Epithelial cell of proximal tubule (primary cell): ENCODE results near the gene SLC8A1. TPM values are rescaled to one million over a fixed set of nuclear protein-coding genes. Genes with fewer than 3 reads are reported as not detected.

Experiments used
- DNase-seq: peaks from one replicate; pipeline ENCODE4 v3.0.0-alpha.2; 2011; ENCODE audit warnings: low read depth
- H3K4me3 ChIP-seq: 2 replicates; pipeline ENCODE4 v1.5.1; 2011; ENCODE audit warnings: low read depth, mild to moderate bottlenecking, low read length
- CTCF ChIP-seq: conservative IDR thresholded peaks from 2 replicates; pipeline ENCODE4 v1.5.1; 2012; ENCODE audit warnings: low read depth, mild to moderate bottlenecking, low read length
- total RNA-seq: library from RNA; depleted of rRNA; stranded (reverse); fragments of >200 nt; gene quantifications from 2 replicates; pipeline ENCODE4 v1.2.3, GENCODE V29; 2015

Gene SLC8A1
- total RNA-seq, 1 donor from 2014 or later: 4.8 TPM

GRCh38 chr2:40128796-40129195, 323.1 kb downstream of the SLC8A1 start:
- H3K4me3 ChIP-seq: no peak overlapping the region
- no peak for TF ChIP-seq CTCF
- no peak for DNase-seq

GRCh38 chr2:40127890-40128557, 323.9 kb downstream of the SLC8A1 start:
- H3K4me3 ChIP-seq: no peak overlapping the region
- DNase-seq: no peak
- TF ChIP-seq CTCF: no peak

GRCh38 chr2:40127146-40127545, 324.7 kb downstream of the SLC8A1 start:
- H3K4me3 ChIP-seq: no peak overlapping the region
- TF ChIP-seq CTCF: no peak
- DNase-seq: no peak

GRCh38 chr2:40126006-40126405, 325.9 kb downstream of the SLC8A1 start:
- DNase-seq: no peak
- TF ChIP-seq CTCF: no peak
- no peak overlapping the region for H3K4me3 ChIP-seq

- H3K4me3 ChIP-seq: no peak overlapping the region
- DNase-seq: no peak
- TF ChIP-seq CTCF: no peak
Observed at GRCh38 chr2:40123746-40124145, 328.1 kb downstream of the SLC8A1 start.

GRCh38 chr2:40123326-40123725, 328.6 kb downstream of the SLC8A1 start:
- no peak for DNase-seq
- H3K4me3 ChIP-seq: no peak overlapping the region
- TF ChIP-seq CTCF: no peak

- TF ChIP-seq CTCF: no peak
Observed at GRCh38 chr2:40120957-40121356, 330.9 kb downstream of the SLC8A1 start.

More at GRCh38 chr2:40120957-40121356, 330.9 kb downstream of the SLC8A1 start:
- no peak for DNase-seq
- no peak overlapping the region for H3K4me3 ChIP-seq
